Glutamatergic neuron (in vitro differentiated cells): ENCODE measurements around the gene RPS6KA5. TPM values are rescaled to one million over a fixed set of nuclear protein-coding genes. Genes with fewer than 3 reads are reported as not detected.

ENCODE experiments used
- DNase-seq: peaks from one replicate; pipeline ENCODE4 v3.0.0; 2022
- H3K27ac Mint-ChIP-seq: one replicate; pipeline ENCODE4 v1.8.0; 2020; ENCODE audit warnings: mild to moderate bottlenecking, mixed read lengths, inconsistent platforms; ENCODE audit not compliant: unreplicated experiment
- H3K27me3 Mint-ChIP-seq: one replicate; pipeline ENCODE4 v1.8.0; 2020; ENCODE audit warnings: mild to moderate bottlenecking, moderate library complexity, mixed read lengths, inconsistent platforms; ENCODE audit not compliant: unreplicated experiment
- H3K36me3 Mint-ChIP-seq: one replicate; pipeline ENCODE4 v1.8.0; 2020; ENCODE audit warnings: mild to moderate bottlenecking, mixed read lengths, inconsistent platforms; ENCODE audit not compliant: unreplicated experiment
- H3K4me1 Mint-ChIP-seq: one replicate; pipeline ENCODE4 v1.8.0; 2020; ENCODE audit warnings: mild to moderate bottlenecking, low read depth, mixed read lengths, inconsistent platforms; ENCODE audit not compliant: unreplicated experiment
- H3K4me3 Mint-ChIP-seq: one replicate; pipeline ENCODE4 v1.8.0; 2020; ENCODE audit warnings: mild to moderate bottlenecking, mixed read lengths, inconsistent platforms; ENCODE audit not compliant: unreplicated experiment
- H3K9me3 Mint-ChIP-seq: one replicate; pipeline ENCODE4 v1.8.0; 2020; ENCODE audit warnings: mild to moderate bottlenecking, moderate library complexity, mixed read lengths, inconsistent platforms; ENCODE audit not compliant: unreplicated experiment
- long read RNA-seq: library from polyadenylated mRNA; unstranded; transcript quantifications from one replicate; pipeline ENCODE4 v2.0.0, GENCODE V29; 2020; ENCODE audit not compliant: unreplicated experiment
- total RNA-seq: library from RNA; stranded (reverse); fragmentation: NEBNext Ultra II Directional; extraction: Animal tissue kit (Norgen Biotek cat#: 25700); gene quantifications from one replicate; pipeline ENCODE4 v1.2.1, GENCODE V29; 2021; ENCODE audit not compliant: unreplicated experiment
- TF ChIP-seq, protein P1 (sequence below): fragments of 200-600 bp; sonication (generic); IDR thresholded peaks from one replicate; pipeline ENCODE4 v1.5.0; 2021; ENCODE audit not compliant: partially characterized antibody, unreplicated experiment

The RPS6KA5 gene
- total RNA-seq = 3.8 TPM
- long read RNA-seq, partial matches to known transcripts = 0 of 1 reads
- long read RNA-seq, other reads (novel, unspliced or antisense) = 1 of 1 reads

DNA sequence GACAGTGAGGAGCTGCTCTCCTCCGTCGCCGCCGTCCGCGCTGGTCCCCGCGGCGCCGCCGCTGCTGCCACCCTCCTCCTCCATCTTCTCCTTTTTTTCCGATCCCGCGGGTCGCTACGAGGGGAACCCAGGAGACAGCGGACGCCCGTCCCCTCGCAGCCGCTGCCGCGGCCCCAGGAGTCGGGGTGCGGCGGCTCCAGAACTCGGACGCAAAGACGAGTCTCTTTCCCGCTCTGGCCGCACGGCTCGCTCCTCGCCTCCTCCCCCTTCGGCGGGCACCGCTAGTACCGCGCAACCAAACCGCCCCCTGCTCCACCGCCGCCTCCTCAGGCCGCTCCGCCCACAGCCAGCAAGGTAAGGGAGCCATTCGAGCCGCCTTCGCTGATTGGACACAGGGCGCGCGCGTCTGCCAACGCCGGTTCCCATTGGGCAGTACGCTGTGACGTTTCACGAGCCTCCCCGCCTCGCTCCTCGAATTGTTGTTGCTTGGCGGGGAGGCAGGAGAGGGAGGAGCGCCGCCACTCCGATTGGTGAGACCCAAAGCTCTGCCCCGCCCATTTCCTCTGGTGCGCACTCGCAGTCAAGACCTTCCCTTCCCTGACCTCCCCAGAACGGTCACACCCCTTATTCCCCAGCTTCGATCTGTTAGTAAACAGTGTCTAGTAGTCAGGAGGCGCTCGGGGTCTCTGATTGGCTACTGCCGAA is at the start of gene RPS6KA5:
RPS6KA5 (minus strand) TSS at position 291 of the 705 bp plus-strand sequence; CDS start at position 84, 207 bp downstream.
- H3K27ac Mint-ChIP-seq = no peak within 1 kb of the TSS
- no peaks in the 10 kb centered on the region for H3K4me1 Mint-ChIP-seq
- no peaks in the 10 kb centered on the region for H3K9me3 Mint-ChIP-seq
- H3K36me3 Mint-ChIP-seq = no peaks in the 10 kb centered on the region
- TF ChIP-seq, protein P1, sequence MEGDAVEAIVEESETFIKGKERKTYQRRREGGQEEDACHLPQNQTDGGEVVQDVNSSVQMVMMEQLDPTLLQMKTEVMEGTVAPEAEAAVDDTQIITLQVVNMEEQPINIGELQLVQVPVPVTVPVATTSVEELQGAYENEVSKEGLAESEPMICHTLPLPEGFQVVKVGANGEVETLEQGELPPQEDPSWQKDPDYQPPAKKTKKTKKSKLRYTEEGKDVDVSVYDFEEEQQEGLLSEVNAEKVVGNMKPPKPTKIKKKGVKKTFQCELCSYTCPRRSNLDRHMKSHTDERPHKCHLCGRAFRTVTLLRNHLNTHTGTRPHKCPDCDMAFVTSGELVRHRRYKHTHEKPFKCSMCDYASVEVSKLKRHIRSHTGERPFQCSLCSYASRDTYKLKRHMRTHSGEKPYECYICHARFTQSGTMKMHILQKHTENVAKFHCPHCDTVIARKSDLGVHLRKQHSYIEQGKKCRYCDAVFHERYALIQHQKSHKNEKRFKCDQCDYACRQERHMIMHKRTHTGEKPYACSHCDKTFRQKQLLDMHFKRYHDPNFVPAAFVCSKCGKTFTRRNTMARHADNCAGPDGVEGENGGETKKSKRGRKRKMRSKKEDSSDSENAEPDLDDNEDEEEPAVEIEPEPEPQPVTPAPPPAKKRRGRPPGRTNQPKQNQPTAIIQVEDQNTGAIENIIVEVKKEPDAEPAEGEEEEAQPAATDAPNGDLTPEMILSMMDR = no peak
- H3K4me3 Mint-ChIP-seq = peak within 1 kb of the TSS; percentile 75
- H3K27me3 Mint-ChIP-seq = peaks cover 2% of the 10 kb centered on the region
- DNase-seq = peak; percentile 100

DNA sequence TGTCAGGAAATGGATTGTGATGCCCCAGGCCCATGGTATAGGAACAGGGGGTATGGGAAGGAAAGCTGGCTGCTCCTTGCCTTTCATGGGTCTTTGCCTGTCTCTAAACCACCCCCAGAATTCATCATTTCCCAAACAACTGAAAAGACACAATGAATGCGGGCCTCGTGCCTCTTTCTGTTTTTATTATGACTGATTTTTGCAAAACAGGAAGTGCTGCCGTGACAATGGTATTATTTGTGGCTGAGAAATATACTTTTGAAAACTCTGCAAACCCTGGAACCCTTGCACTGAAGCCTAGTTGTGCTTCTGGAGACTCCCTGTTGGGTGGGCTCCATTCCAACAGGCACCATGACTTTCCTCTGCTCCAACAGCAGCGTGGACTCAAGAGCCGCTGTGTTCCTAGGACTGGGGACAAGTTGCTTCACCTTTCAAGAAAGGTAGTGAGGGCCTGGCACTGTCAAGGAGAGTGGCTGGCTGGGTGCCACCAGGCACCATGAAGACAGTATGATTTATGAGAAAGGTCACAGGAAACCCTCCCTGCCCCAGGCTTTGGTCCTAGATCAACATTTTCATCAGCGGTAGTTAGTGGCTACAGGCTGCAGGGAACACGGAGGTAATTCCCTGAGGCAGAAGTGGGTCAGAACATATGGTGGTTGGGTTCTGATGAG is 48.6 kb upstream of the RPS6KA5 start:
- Mint-ChIP-seq H3K4me1 (peaks cover 14% of the 10 kb centered on the region), H3K36me3 (no peaks in the 10 kb centered on the region), H3K9me3 (peaks cover 2% of the 10 kb centered on the region), H3K4me3 (no peak overlapping the region), H3K27me3 (peaks cover 6% of the 10 kb centered on the region), H3K27ac (no peak overlapping the region)
- DNase-seq = no peak
- TF ChIP-seq, protein P1 = no peak

DNA sequence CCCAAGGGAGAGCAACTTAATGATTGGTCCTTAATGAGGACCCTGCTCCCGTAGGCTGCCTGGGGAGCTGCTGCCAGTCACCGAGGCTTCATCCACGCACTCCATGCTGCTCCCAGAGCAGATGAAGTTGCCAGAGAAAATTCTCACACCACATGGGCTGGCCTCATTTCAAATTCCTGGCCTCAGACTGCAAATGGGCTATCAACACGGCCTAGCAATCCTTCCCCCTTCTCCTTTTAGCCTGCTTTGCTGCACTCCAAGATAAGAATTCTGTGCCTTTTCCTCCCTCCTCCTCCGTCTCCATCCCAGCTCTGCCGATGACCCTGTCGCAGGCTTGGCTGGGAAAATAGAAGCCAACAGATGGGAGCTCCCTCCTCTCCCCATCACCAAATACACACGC is 42.7 kb upstream of the RPS6KA5 start:
- no peaks in the 10 kb centered on the region for H3K27me3 Mint-ChIP-seq
- H3K27ac Mint-ChIP-seq = no peak overlapping the region
- TF ChIP-seq, protein P1 = no peak
- no peak for DNase-seq
- H3K4me1 Mint-ChIP-seq = peaks cover 4% of the 10 kb centered on the region
- no peak overlapping the region for H3K4me3 Mint-ChIP-seq
- no peaks in the 10 kb centered on the region for H3K36me3 Mint-ChIP-seq
- peaks cover 4% of the 10 kb centered on the region for H3K9me3 Mint-ChIP-seq

DNA sequence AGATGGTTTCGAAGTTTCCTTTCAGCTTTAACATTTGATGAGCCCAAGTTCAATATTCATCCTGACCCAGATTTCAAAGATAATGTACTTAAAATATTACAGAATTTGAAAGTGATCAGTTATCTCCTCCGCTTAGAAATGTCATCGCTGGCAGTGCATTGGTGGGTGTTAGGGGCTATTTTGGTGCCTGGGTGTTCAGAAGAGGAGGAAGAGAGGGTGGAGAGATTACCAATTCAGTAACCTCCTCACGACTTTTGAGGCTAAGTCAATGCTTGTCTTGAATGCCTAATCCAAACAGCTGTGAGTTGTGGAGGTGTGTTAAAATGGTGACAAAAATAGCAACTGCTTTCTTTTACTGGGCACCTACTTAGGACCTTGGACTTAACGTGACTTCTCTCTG is 39.7 kb upstream of the RPS6KA5 start:
- Mint-ChIP-seq H3K9me3 (peaks cover 4% of the 10 kb centered on the region), H3K4me3 (no peak overlapping the region), H3K4me1 (peaks cover 4% of the 10 kb centered on the region)

More for the DNA sequence above, 39.7 kb upstream of the RPS6KA5 start:
- no peak overlapping the region for H3K27ac Mint-ChIP-seq
- no peaks in the 10 kb centered on the region for H3K27me3 Mint-ChIP-seq
- H3K36me3 Mint-ChIP-seq = no peaks in the 10 kb centered on the region
- DNase-seq = no peak
- TF ChIP-seq, protein P1 = no peak
